GM23248 (cell line): ENCODE data around the gene ERGIC1.

Source experiments
- EZH2 ChIP-seq: fragments of 200-600 bp; sonication (generic); IDR thresholded peaks from 2 replicates; pipeline ENCODE4 v1.6.1; 2018; ENCODE audit warnings: antibody characterized with exemption, mild to moderate bottlenecking; ENCODE audit not compliant: insufficient read depth, poor library complexity, severe bottlenecking
- EZH2phosphoT487 ChIP-seq: fragments of 200-600 bp; sonication (generic); IDR thresholded peaks from 2 replicates; pipeline ENCODE4 v1.6.1; 2018; ENCODE audit warnings: antibody characterized with exemption, moderate library complexity, mild to moderate bottlenecking, low read depth; ENCODE audit not compliant: insufficient read depth

DNA sequence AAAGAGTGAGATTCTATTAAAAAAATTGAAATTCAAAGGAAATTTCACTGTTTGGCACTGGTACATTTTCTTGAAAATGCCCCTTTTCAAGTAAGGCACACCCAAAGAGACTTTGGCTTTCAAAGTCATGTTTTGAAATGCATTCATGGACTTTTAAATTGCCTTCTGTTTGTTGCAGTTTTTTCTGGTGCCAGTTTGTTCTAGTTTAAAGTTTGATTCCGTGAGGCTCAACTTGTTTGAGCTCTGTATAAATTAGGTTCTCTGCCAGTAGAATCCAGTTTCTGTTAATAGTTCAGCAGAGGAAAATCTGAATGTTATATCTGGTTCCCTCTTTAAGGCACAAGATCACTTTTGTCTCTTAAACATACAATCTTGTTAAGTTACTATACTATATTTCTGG is 165.9 kb downstream of the ERGIC1 start:
- TF ChIP-seq EZH2phosphoT487 (no peak), EZH2 (no peak)
